H9 (cell line): ENCODE results near the gene TNRC6A. TPM values are rescaled to one million over a fixed set of nuclear protein-coding genes. Genes with fewer than 3 reads are reported as not detected.

ENCODE experiments used
- DNase-seq: peaks from one replicate; pipeline ENCODE4 v3.0.0-alpha.2; 2017
- H2AFZ ChIP-seq: one replicate; pipeline ENCODE4 v1.6.1; 2013; ENCODE audit warnings: mild to moderate bottlenecking, low read length, control low read depth, moderate library complexity
- H2AK5ac ChIP-seq: 2 replicates; pipeline ENCODE4 v1.6.1; 2013; ENCODE audit warnings: low read length, control low read depth, mixed read lengths; ENCODE audit not compliant: insufficient read length
- H2BK120ac ChIP-seq: one replicate; pipeline ENCODE4 v1.6.1; 2013; ENCODE audit warnings: low read depth, mild to moderate bottlenecking, low read length, control low read depth, inconsistent platforms; ENCODE audit not compliant: poor library complexity, severe bottlenecking
- H2BK12ac ChIP-seq: 2 replicates; pipeline ENCODE4 v1.6.1; 2013; ENCODE audit warnings: low read length, control low read depth, mixed read lengths, low read depth; ENCODE audit not compliant: insufficient read length
- H2BK15ac ChIP-seq: 2 replicates; pipeline ENCODE4 v1.6.1; 2013; ENCODE audit warnings: low read depth, low read length, control low read depth
- H2BK20ac ChIP-seq: one replicate; pipeline ENCODE4 v1.6.1; 2013; ENCODE audit warnings: low read depth, mild to moderate bottlenecking, low read length, control low read depth, inconsistent platforms; ENCODE audit not compliant: poor library complexity, severe bottlenecking
- H2BK5ac ChIP-seq: 2 replicates; pipeline ENCODE4 v1.6.1; 2013; ENCODE audit warnings: low read length, control low read depth, mixed read lengths; ENCODE audit not compliant: insufficient read length
- H3K14ac ChIP-seq: 2 replicates; pipeline ENCODE4 v1.6.1; 2013; ENCODE audit warnings: low read length, control low read depth; ENCODE audit not compliant: insufficient read depth
- H3K18ac ChIP-seq: 2 replicates; pipeline ENCODE4 v1.6.1; 2013; ENCODE audit warnings: low read depth, mild to moderate bottlenecking, mixed read lengths, low read length, control low read depth; ENCODE audit not compliant: insufficient read length
- H3K23ac ChIP-seq: 2 replicates; pipeline ENCODE4 v1.6.1; 2013; ENCODE audit warnings: low read length, control low read depth, mixed read lengths, low read depth; ENCODE audit not compliant: insufficient read length
- H3K23me2 ChIP-seq: 2 replicates; pipeline ENCODE4 v1.6.1; 2013; ENCODE audit warnings: low read depth, mild to moderate bottlenecking, mixed read lengths, low read length, control low read depth; ENCODE audit not compliant: insufficient read length, poor library complexity, severe bottlenecking
- H3K27ac ChIP-seq: 2 replicates; pipeline ENCODE4 v1.5.1; 2013; ENCODE audit warnings: low read length, control low read depth, mixed read lengths, low read depth; ENCODE audit not compliant: insufficient read length
- H3K27me3 ChIP-seq: 2 replicates; pipeline ENCODE4 v1.6.1; 2013; ENCODE audit warnings: low read length, control low read depth, inconsistent platforms; ENCODE audit not compliant: insufficient read depth
- H3K4ac ChIP-seq: 2 replicates; pipeline ENCODE4 v1.6.1; 2013; ENCODE audit warnings: low read depth, mild to moderate bottlenecking, control low read depth, inconsistent platforms, low read length, moderate library complexity
- H3K4me1 ChIP-seq: 2 replicates; pipeline ENCODE4 v1.6.1; 2013; ENCODE audit warnings: low read length, control low read depth, inconsistent platforms; ENCODE audit not compliant: insufficient read depth
- H3K4me2 ChIP-seq: 2 replicates; pipeline ENCODE4 v1.6.1; 2013; ENCODE audit warnings: low read length, control low read depth, mixed read lengths; ENCODE audit not compliant: insufficient read length, insufficient read depth
- H3K56ac ChIP-seq: 2 replicates; pipeline ENCODE4 v1.6.1; 2013; ENCODE audit warnings: low read depth, mild to moderate bottlenecking, mixed read lengths, low read length, control low read depth; ENCODE audit not compliant: insufficient read length
- H3K79me1 ChIP-seq: 2 replicates; pipeline ENCODE4 v1.6.1; 2013; ENCODE audit warnings: low read depth, mild to moderate bottlenecking, moderate library complexity, low read length, control low read depth, inconsistent platforms; ENCODE audit not compliant: insufficient read depth, poor library complexity, severe bottlenecking
- H3K79me2 ChIP-seq: 2 replicates; pipeline ENCODE4 v1.6.1; 2013; ENCODE audit warnings: low read length, control low read depth, inconsistent platforms; ENCODE audit not compliant: insufficient read depth
- H3K9ac ChIP-seq: 2 replicates; pipeline ENCODE4 v1.6.1; 2013; ENCODE audit warnings: low read length, control low read depth, mixed read lengths; ENCODE audit not compliant: insufficient read length; ENCODE audit errors: extremely low read depth
- H3K9me3 ChIP-seq: one replicate; pipeline ENCODE4 v1.6.1; 2013; ENCODE audit warnings: low read depth, low read length, inconsistent platforms; ENCODE audit not compliant: control insufficient read depth
- H3T11ph ChIP-seq: one replicate; pipeline ENCODE4 v1.6.1; 2013; ENCODE audit warnings: mild to moderate bottlenecking, low read length, control low read depth, inconsistent platforms
- H4K20me1 ChIP-seq: one replicate; pipeline ENCODE4 v1.6.1; 2013; ENCODE audit not compliant: control insufficient read depth, insufficient read length, insufficient read depth
- H4K5ac ChIP-seq: 2 replicates; pipeline ENCODE4 v1.6.1; 2013; ENCODE audit warnings: low read depth, mild to moderate bottlenecking, mixed read lengths, low read length, control low read depth; ENCODE audit not compliant: insufficient read length
- H4K8ac ChIP-seq: replicated peaks from 2 replicates; pipeline ENCODE4 v1.6.1; 2013; ENCODE audit warnings: low read length, control low read depth, mixed read lengths, low read depth; ENCODE audit not compliant: insufficient read length
- H4K91ac ChIP-seq: 2 replicates; pipeline ENCODE4 v1.6.1; 2013; ENCODE audit warnings: low read depth, mild to moderate bottlenecking, moderate library complexity, mixed read lengths, low read length, control low read depth; ENCODE audit not compliant: insufficient read length
- H3K27ac Mint-ChIP-seq, 3 experiments: 2 replicates in 2 of 3; 3 replicates in 1 of 3; pipeline ENCODE4 v1.8.0; 2020 to 2021; ENCODE audit warnings: mixed read lengths in 3 of 3, mild to moderate bottlenecking in 1 of 3, moderate library complexity in 1 of 3
- H3K27me3 Mint-ChIP-seq: 2 replicates; pipeline ENCODE4 v1.8.0; 2021; ENCODE audit warnings: low read depth, mild to moderate bottlenecking, moderate library complexity, mixed read lengths
- H3K36me3 Mint-ChIP-seq, 3 experiments: 2 replicates in 2 of 3; 3 replicates in 1 of 3; pipeline ENCODE4 v1.8.0; 2020 to 2021; ENCODE audit warnings: low read depth in 3 of 3, mixed read lengths in 3 of 3; ENCODE audit not compliant: insufficient read depth in 1 of 3
- H3K4me1 Mint-ChIP-seq, 2 experiments: 2 replicates each; pipeline ENCODE4 v1.8.0; 2020; ENCODE audit warnings: mixed read lengths in 2 of 2
- H3K4me3 Mint-ChIP-seq, 2 experiments: 2 replicates in 1 of 2; 3 replicates in 1 of 2; pipeline ENCODE4 v1.8.0; 2020 to 2021; ENCODE audit warnings: mild to moderate bottlenecking in 2 of 2, mixed read lengths in 2 of 2, moderate library complexity in 1 of 2
- H3K9me3 Mint-ChIP-seq, 2 experiments: 2 replicates in 1 of 2; 3 replicates in 1 of 2; pipeline ENCODE4 v1.8.0; 2020; ENCODE audit warnings: mild to moderate bottlenecking in 2 of 2, mixed read lengths in 2 of 2, moderate library complexity in 1 of 2
- CTCF ChIP-seq: fragments of 200-600 bp; sonication (generic); conservative IDR thresholded peaks from 3 replicates; pipeline ENCODE4 v1.8.0; 2021; ENCODE audit warnings: antibody characterized with exemption, mild to moderate bottlenecking
- WGBS: extraction: QIAGEN DNeasy Blood & Tissue Kit; methylation state at CpG from one replicate; pipeline ENCODE4 v1.1.7; 2013; ENCODE audit warnings: missing lambda C conversion rate, low lambda C conversion rate, mixed read lengths; ENCODE audit not compliant: insufficient read length; ENCODE audit errors: extremely low coverage; 5-methylcytosine and 5-hydroxymethylcytosine counted together
- total RNA-seq: library from RNA; stranded (reverse); gene quantifications from 2 replicates; pipeline ENCODE4 v1.2.1, GENCODE V29; 2021

Gene TNRC6A
- total RNA-seq, 1 experiment from 2014 or later, result 114 TPM

DNA sequence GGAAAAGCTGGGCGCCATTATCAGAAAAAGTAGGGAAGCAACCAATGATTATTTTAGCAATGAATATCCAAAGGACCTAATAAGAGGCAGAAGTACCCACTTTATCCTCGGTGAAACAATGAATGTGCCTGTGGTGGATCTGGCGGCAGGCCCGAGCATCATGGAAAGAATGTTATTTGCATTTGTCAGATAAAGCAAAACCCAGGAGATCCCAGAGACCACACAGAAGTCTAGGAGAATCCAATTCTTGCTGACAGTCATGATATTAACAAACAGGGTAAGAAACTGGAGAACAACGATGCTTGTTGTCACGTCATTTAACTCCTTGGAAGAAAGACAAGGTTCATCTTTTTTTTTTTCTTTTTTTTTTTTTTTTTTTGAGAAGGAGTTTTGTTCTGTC is 12.0 kb upstream of the TNRC6A start:
- Histone ChIP-seq H2BK120ac (no peak overlapping the region), H3K79me2 (no peaks in the 10 kb centered on the region), H2BK15ac (no peak overlapping the region), H3T11ph (no peak overlapping the region), H3K14ac (no peak overlapping the region), H2BK5ac (no peak overlapping the region), H3K27me3 (no peaks in the 10 kb centered on the region), H3K4me1 (no peaks in the 10 kb centered on the region), H3K4me2 (no peak overlapping the region), H3K4ac (no peak overlapping the region), H3K9ac (no peak overlapping the region), H2BK20ac (no peak overlapping the region), H3K18ac (no peak overlapping the region), H3K56ac (no peak overlapping the region), H3K27ac (no peak overlapping the region), H4K8ac (no peak overlapping the region), H4K5ac (no peak overlapping the region), H2BK12ac (no peak overlapping the region), H2AK5ac (no peak overlapping the region), H3K23me2 (no peaks in the 10 kb centered on the region), H4K91ac (no peak overlapping the region), H3K79me1 (no peaks in the 10 kb centered on the region), H4K20me1 (no peaks in the 10 kb centered on the region), H3K23ac (no peak overlapping the region), H2AFZ (no peak overlapping the region), H3K9me3 (no peaks in the 10 kb centered on the region)
- WGBS, result no CpG with 5 or more reads among the region's 6 CpGs
- Mint-ChIP-seq H3K27me3 (no peaks in the 10 kb centered on the region; the same call in 1 of the 2 replicates), H3K4me1 (no peaks in the 10 kb centered on the region), H3K36me3 (peaks cover 2 to 15% (median 7%) of the 10 kb centered on the region in 3 experiments), H3K27ac (no peak overlapping the region), H3K9me3 (peaks cover 16 to 22% of the 10 kb centered on the region in 2 experiments), H3K4me3 (no peak overlapping the region)
- TF ChIP-seq CTCF, result no peak
- no peak for DNase-seq
